Measurements from ENCODE around the gene PHF23. TPM values are rescaled to one million over a fixed set of nuclear protein-coding genes. Genes with fewer than 3 reads are reported as not detected.
A peak's percentile ranks its signal among the peaks of the same experiment; 100 is the strongest.

Gene PHF23
- 19.4 TPM for total RNA-seq
- long read RNA-seq, transcript PHF23-201 (5 exons, 2,037 nt) = major isoform, 47 of 52 reads
- long read RNA-seq, partial matches to known transcripts = 1 of 52 reads
- long read RNA-seq, other reads (novel, unspliced or antisense) = 1 of 52 reads

GRCh38 chr17:7239091-7240027, at the start of gene PHF23:
Gene PHF23 (minus strand): TSS chr17:7239457. CDS start chr17:7239279, 178 bp downstream.
- DNase-seq (peak; percentile 99), ATAC-seq (ENCODE audit: poor library complexity) (peak; percentile 76)
- intact Hi-C loops (cut with DNase I) = no loop called here

- intact Hi-C loops (cut with DNase I) = no loop called here
- ATAC-seq (ENCODE audit: poor library complexity) = no peak
- no peak for DNase-seq
Observed at GRCh38 chr17:7285679-7286078, 46.4 kb upstream of the PHF23 start.

GRCh38 chr17:7284911-7285310, 45.7 kb upstream of the PHF23 start:
- ATAC-seq (ENCODE audit: poor library complexity) = no peak
- DNase-seq = no peak
- intact Hi-C loops (cut with DNase I) = no loop called here

GRCh38 chr17:7283471-7284216, 44.4 kb upstream of the PHF23 start:
- no peak for DNase-seq
- intact Hi-C loops (cut with DNase I) = no loop called here
- no peak for ATAC-seq (ENCODE audit: poor library complexity)

GRCh38 chr17:7282752-7283321, 43.6 kb upstream of the PHF23 start:
- DNase-seq (no peak), ATAC-seq (ENCODE audit: poor library complexity) (peak; percentile 0)
- intact Hi-C loops (cut with DNase I) = no loop called here

- peak; percentile 49 for ATAC-seq (ENCODE audit: poor library complexity)
- DNase-seq = peak; percentile 86
- intact Hi-C loops (cut with DNase I) = loop anchor here (1.0 to 2.0 kb wide), 2 partner anchors 14 to 67 kb away; no protein-coding TSS in a partner anchor
Observed at GRCh38 chr17:7281953-7282751, 42.9 kb upstream of the PHF23 start.

GRCh38 chr17:7281074-7281952, 42.1 kb upstream of the PHF23 start, which contains the start of gene SLC2A4:
Gene SLC2A4 (plus strand): TSS chr17:7281718. CDS start chr17:7281935, 217 bp downstream.
- intact Hi-C loops (cut with DNase I) = loop anchor here (1.0 to 2.0 kb wide), 2 partner anchors 15 to 67 kb away; no protein-coding TSS in a partner anchor
- peak; percentile 85 for ATAC-seq (ENCODE audit: poor library complexity)
- peak; percentile 97 for DNase-seq

- DNase-seq (peak; percentile 90), ATAC-seq (ENCODE audit: poor library complexity) (peak; percentile 67)
- intact Hi-C loops (cut with DNase I) = loop anchor here (1.0 to 2.0 kb wide), 2 partner anchors 16 to 68 kb away; no protein-coding TSS in a partner anchor
Observed at GRCh38 chr17:7280519-7281073, 41.3 kb upstream of the PHF23 start.

GRCh38 chr17:7279448-7279847, 40.2 kb upstream of the PHF23 start:
- DNase-seq = no peak
- intact Hi-C loops (cut with DNase I) = no loop called here
- ATAC-seq (ENCODE audit: poor library complexity) = no peak

GRCh38 chr17:7266784-7267183, 27.5 kb upstream of the PHF23 start:
- ATAC-seq (ENCODE audit: poor library complexity) (no peak), DNase-seq (no peak)
- intact Hi-C loops (cut with DNase I) = no loop called here

GRCh38 chr17:7263801-7264078, 24.5 kb upstream of the PHF23 start:
- intact Hi-C loops (cut with DNase I) = no loop called here
- no peak for ATAC-seq (ENCODE audit: poor library complexity)

GRCh38 chr17:7262935-7263800, 23.9 kb upstream of the PHF23 start:
- intact Hi-C loops (cut with DNase I) = no loop called here
- peak; percentile 44 for DNase-seq
- ATAC-seq (ENCODE audit: poor library complexity) = peak; percentile 24

More at GRCh38 chr17:7263801-7264078, 24.5 kb upstream of the PHF23 start:
- DNase-seq = no peak

- intact Hi-C loops (cut with DNase I) = no loop called here
- no peak for ATAC-seq (ENCODE audit: poor library complexity)
Observed at GRCh38 chr17:7262192-7262934, 23.1 kb upstream of the PHF23 start, which contains the start of gene CLDN7. Gene CLDN7 (minus strand): TSS chr17:7262478. CDS start chr17:7262043, 435 bp downstream.

GRCh38 chr17:7261379-7262191, 22.3 kb upstream of the PHF23 start:
- intact Hi-C loops (cut with DNase I) = no loop called here
- peak; percentile 31 for DNase-seq
- peak; percentile 35 for ATAC-seq (ENCODE audit: poor library complexity)

More at GRCh38 chr17:7262192-7262934, 23.1 kb upstream of the PHF23 start, which contains the start of gene CLDN7:
- DNase-seq = peak; percentile 39
